T47D (cell line): Measurements from ENCODE around the gene ZSCAN29.

Source experiments
- DNase-seq, 2 experiments: peaks; one replicate each; pipeline versions ENCODE4 v3.0.0 to v3.0.0-alpha.2; 2011 to 2012; ENCODE audit warnings: low read depth in 1 of 2, low spot score in 1 of 2
- JUND ChIP-seq: IDR thresholded peaks from 2 replicates; pipeline ENCODE4 v1.6.1; 2012; ENCODE audit warnings: low read depth
- in situ Hi-C: cut with HindIII; loops from 2 replicates; pipeline ENCODE4 v1.10.0; 2016; ENCODE audit warnings: low sequenced_read_pairs, low pct_unique_long_range_greater_than_20kb

ZSCAN29 gene

GRCh38 chr15:43329217-43329959 is 41.5 kb downstream of the ZSCAN29 start:
- in situ Hi-C loops: no loop called here
- no peak for TF ChIP-seq JUND
- no peak for DNase-seq

DNA sequence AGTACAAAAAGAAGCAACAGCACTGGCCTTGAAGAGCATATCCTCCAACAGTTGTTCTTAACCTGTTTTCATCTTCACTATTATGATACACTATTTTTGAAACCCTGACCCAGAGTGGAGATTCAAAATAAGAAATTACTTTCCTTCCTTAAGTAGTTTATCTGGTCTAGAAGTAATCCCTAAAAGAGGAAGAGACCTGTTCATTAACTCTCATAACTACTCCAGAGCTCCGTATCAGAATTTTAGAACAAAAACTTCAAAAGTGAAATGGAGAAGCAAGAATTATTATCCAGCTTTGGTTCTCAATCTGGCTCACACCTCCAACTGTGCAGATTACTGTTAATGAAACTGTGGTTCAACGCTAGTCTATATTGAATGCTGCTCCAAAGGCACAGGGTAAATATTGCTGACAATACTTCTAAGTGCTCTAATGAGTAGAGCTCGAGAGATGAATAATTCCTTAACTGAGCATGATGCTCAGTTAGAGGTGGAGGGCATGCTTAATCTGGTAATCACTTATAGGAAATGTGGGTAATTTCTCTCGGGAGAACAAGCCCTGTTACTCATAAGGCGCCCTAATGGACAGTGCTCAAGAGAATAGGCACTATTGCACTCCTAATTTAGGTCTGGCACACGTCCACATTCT is 45.7 kb downstream of the ZSCAN29 start:
- in situ Hi-C loops: no loop called here
- DNase-seq: no peak
- TF ChIP-seq JUND: no peak

DNA sequence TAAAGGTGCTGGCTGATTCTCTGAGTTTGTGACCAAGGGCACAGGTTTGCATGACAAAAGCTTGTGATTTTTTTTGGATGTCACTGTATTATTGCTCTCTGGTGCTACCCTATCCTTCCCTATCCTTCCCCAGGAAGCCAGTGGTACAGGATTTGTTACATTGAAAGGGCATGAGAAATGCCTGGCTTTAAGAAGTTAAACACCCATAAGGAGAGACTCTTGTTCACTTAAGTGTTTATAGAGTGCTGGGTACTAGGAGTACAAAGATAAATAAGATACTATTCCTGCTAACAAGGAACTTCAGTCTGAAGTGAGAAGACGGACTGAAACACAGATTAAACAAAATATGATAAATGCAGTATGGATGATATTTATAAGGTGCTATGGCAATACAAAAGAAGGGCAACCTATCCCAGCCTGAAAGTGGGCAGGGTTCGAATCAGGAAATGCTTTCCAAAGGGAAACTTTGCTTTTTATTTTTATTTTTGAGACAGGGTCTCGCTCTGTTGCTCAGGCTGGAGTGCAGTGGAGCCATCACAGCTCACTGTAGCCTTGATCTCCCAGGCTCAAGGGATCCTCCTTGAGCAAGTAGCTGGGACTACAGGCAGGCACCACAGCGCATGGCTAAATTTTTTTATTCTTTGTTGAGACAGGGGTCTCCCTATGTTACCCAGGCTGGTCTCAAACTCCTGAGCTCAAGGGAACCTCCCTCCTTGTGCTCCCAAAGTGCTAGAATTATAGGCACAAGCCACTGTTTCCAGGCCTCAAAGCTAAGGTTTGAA is 51.7 kb downstream of the ZSCAN29 start:
- DNase-seq: no peak
- in situ Hi-C loops: no loop called here
- TF ChIP-seq JUND: no peak

DNA sequence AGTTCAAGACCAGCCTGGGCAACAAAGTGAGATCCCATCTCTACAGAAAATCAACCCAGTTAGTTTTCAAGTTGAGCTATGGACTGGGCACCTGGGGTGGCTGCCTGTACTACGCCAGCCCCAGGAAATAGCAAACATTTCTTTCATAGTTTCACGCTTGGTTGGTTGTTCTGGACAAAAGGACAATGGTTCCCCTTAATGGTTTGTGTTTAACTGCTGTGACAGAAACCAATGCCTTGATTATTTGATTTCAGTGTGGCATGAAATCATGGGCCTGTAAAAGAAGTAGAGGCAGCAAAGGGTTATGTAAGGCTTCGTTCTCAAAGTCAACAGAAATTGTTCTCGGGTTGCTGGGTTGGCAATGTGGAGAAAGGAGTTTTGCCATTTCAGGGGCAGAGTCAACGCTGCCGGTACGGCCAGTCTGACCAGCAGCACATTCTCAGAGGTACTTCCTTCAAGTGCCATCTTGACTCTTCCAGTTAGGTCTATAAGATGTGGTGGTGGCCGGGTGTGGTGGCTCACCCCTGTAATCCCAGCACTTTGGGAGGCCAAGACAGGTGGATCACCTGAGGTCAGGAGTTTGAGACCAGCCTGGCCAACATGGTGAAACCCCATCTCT is 53.2 kb downstream of the ZSCAN29 start:
- in situ Hi-C loops: no loop called here
- peak in 1 of 2 experiments; percentile 49 for DNase-seq
- no peak for TF ChIP-seq JUND

DNA sequence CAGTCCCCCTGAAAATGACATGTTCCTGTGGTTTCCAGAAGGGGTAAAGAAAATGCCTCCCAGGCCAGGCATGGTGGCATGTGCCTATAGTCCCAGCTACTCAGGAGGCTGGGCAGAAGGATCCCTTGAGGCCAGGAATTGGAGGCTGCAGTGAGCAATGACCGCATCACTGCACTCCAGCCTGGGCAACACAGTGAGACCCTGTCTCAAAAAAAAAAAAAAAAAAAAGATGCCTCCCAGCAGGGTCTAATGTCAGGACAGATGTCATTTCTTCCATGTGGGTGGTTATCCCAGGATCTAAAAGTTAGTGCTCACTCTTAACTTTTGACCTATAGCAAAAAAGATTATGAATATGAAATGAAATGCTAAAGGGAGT is 53.9 kb downstream of the ZSCAN29 start:
- no peak for DNase-seq
- in situ Hi-C loops: no loop called here
- TF ChIP-seq JUND: no peak

GRCh38 chr15:43316016-43316970 is 54.5 kb downstream of the ZSCAN29 start:
- no peak for DNase-seq
- no peak for TF ChIP-seq JUND
- in situ Hi-C loops: no loop called here

- in situ Hi-C loops: no loop called here
- no peak for DNase-seq
These were observed 56.7 kb downstream of the ZSCAN29 start for GRCh38 chr15:43314171-43314570.

DNA sequence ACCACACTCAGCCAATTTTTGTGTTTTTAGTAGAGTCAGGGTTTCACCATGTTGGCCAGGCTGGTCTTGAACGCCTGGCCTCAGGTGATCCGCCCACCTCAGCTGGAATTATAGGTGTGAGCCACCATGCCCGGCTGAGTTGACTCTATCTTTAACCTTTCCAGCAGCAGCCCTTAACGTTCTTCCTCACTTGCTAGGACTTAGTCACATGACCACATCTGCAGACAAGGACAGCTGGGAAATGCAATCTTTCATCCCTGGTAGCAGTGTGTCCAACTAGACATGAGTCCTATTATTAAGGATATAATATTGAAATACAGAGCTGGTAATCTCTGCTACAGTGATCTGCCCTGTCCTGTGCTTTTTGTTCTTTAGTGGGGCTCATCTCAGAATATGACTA is 58.5 kb downstream of the ZSCAN29 start:
- in situ Hi-C loops: no loop called here
- DNase-seq: no peak
- TF ChIP-seq JUND: no peak

More at GRCh38 chr15:43314171-43314570, 56.7 kb downstream of the ZSCAN29 start:
- no peak for TF ChIP-seq JUND
